HEK293 (cell line): ENCODE measurements around the gene TRAF1.

Source experiments
- CTCF ChIA-PET: fragments of 350-600 bp; formaldehyde crosslinking; extraction: SDS; loops from one replicate; lab custom pipeline; 2021; ENCODE audit warnings: antibody characterized with exemption; lab: Yijun Ruan, JAX
- POLR2A ChIA-PET: fragments of 300-600 bp; formaldehyde crosslinking; extraction: SDS; loops from one replicate; lab custom pipeline; 2020; ENCODE audit warnings: antibody characterized with exemption, inconsistent platforms; lab: Yijun Ruan, JAX
- H3K27ac ChIP-seq: fragments of 200-500 bp; sonication (Bioruptor generic); 2 replicates; pipeline ENCODE4 v1.5.1; 2014; ENCODE audit warnings: low read depth, low read length, control low read depth, inconsistent platforms; ENCODE audit errors: extremely low read depth
- H3K36me3 ChIP-seq, 2 experiments: fragments of 200-500 bp in 1 of 2; sonication (Bioruptor generic) in 1 of 2; 1 replicate in 1 of 2; 2 replicates in 1 of 2; pipeline ENCODE4 v1.5.1; 2014 to 2017; ENCODE audit warnings: inconsistent platforms in 2 of 2, low read length in 2 of 2; ENCODE audit not compliant: control insufficient read depth in 2 of 2, insufficient read depth in 1 of 2
- H3K4me1 ChIP-seq: fragments of 200-500 bp; sonication (Bioruptor generic); 2 replicates; pipeline ENCODE4 v1.5.1; 2014; ENCODE audit warnings: mild to moderate bottlenecking, low read length, inconsistent platforms; ENCODE audit not compliant: control insufficient read depth, insufficient read depth
- H3K4me3 ChIP-seq: 2 replicates; pipeline ENCODE4 v1.5.1; 2011; ENCODE audit warnings: low read depth, mild to moderate bottlenecking, control low read depth, low read length, moderate library complexity
- H3K9me3 ChIP-seq: fragments of 200-500 bp; sonication (Bioruptor generic); 2 replicates; pipeline ENCODE4 v1.5.1; 2014; ENCODE audit warnings: low read depth, low read length, inconsistent platforms; ENCODE audit not compliant: control insufficient read depth, insufficient read depth
- FEZF1 ChIP-seq: fragments of 450-650 bp; formaldehyde crosslinking; IDR thresholded peaks from 2 replicates; pipeline ENCODE4 v1.5.1; 2016; ENCODE audit warnings: missing biosample characterization, missing genetic modification characterization
- GFI1B ChIP-seq: fragments of 450-650 bp; formaldehyde crosslinking; IDR thresholded peaks from 2 replicates; pipeline ENCODE4 v1.5.1; 2016; ENCODE audit warnings: missing biosample characterization, missing genetic modification characterization
- KLF8 ChIP-seq: fragments of 450-650 bp; formaldehyde crosslinking; IDR thresholded peaks from 2 replicates; pipeline ENCODE4 v1.5.1; 2016; ENCODE audit warnings: missing biosample characterization, missing genetic modification characterization
- MYNN ChIP-seq: fragments of 450-650 bp; formaldehyde crosslinking; IDR thresholded peaks from 2 replicates; pipeline ENCODE4 v1.5.1; 2016; ENCODE audit warnings: missing biosample characterization, missing genetic modification characterization, borderline replicate concordance
- ZBTB17 ChIP-seq: fragments of 450-650 bp; formaldehyde crosslinking; IDR thresholded peaks from 2 replicates; pipeline ENCODE4 v1.5.1; 2016; ENCODE audit warnings: missing biosample characterization, missing genetic modification characterization
- ZFHX2 ChIP-seq: fragments of 450-650 bp; formaldehyde crosslinking; conservative IDR thresholded peaks from 2 replicates; pipeline ENCODE4 v1.5.1; 2016; ENCODE audit warnings: missing biosample characterization, missing genetic modification characterization
- ZIC2 ChIP-seq: fragments of 450-650 bp; formaldehyde crosslinking; IDR thresholded peaks from 2 replicates; pipeline ENCODE4 v1.5.1; 2016; ENCODE audit warnings: missing biosample characterization, missing genetic modification characterization
- ZNF155 ChIP-seq: fragments of 450-650 bp; formaldehyde crosslinking; IDR thresholded peaks from 2 replicates; pipeline ENCODE4 v1.5.1; 2016; ENCODE audit warnings: missing biosample characterization, missing genetic modification characterization
- ZNF335 ChIP-seq: fragments of 450-650 bp; formaldehyde crosslinking; conservative IDR thresholded peaks from 2 replicates; pipeline ENCODE4 v1.5.1; 2016; ENCODE audit warnings: missing biosample characterization, missing genetic modification characterization
- ZNF449 ChIP-seq: fragments of 450-650 bp; formaldehyde crosslinking; IDR thresholded peaks from 2 replicates; pipeline ENCODE4 v1.5.1; 2017; ENCODE audit warnings: missing biosample characterization, mild to moderate bottlenecking, missing genetic modification characterization, moderate library complexity
- ZNF473 ChIP-seq: fragments of 450-650 bp; formaldehyde crosslinking; IDR thresholded peaks from 2 replicates; pipeline ENCODE4 v1.5.1; 2017; ENCODE audit warnings: missing biosample characterization, missing genetic modification characterization
- ZNF830 ChIP-seq: fragments of 450-650 bp; IDR thresholded peaks from 2 replicates; pipeline ENCODE4 v1.5.0; 2018; ENCODE audit warnings: missing biosample characterization, missing genetic modification characterization, low read depth, mild to moderate bottlenecking, moderate library complexity
- TF ChIP-seq, protein P1 (sequence below): fragments of 450-650 bp; formaldehyde crosslinking; IDR thresholded peaks from 2 replicates; pipeline ENCODE4 v1.5.1; 2016; ENCODE audit warnings: missing biosample characterization, missing genetic modification characterization
- TF ChIP-seq, protein P2 (sequence below): fragments of 450-650 bp; formaldehyde crosslinking; conservative IDR thresholded peaks from 2 replicates; pipeline ENCODE4 v1.5.1; 2016; ENCODE audit warnings: low read depth, missing biosample characterization, missing genetic modification characterization

TRAF1 gene

DNA sequence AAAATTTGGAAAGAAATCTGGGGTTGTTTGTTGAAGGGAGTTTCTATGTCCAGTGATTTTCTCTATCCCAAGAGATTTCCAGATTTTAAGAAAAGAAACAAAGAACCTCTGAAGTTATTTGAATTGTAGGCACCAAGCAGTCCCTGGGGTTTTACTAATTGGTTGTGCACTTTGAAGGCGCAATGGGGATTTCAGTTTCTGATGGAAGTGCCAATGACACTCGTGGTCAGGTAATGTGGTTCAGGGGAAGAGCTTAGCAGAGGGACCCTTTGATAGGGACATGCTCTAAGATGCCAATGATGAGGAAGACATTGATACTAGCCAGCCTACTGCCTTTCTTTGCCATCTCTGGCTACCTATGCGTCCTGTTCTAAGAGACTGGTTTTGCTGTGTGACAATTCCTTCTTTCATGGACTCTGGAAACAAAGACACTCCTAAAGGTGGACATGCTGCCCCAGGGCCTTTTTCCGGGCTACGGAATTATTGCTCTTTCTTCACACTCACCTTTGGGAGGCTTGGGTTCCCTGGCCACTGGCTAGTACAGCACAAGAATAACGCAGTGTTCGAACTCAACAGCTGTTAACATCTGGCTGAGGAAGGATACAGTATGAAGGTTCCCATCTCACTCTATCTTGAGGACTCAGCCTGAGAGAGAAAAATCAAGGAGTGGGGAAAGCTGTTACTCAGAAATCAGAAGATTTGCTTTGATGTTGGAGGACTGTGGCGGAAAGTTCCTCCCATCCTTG is 6.9 kb upstream of the TRAF1 start:
- no peak for TF ChIP-seq ZNF473 (tag by site-specific recombination)
- no peak for TF ChIP-seq ZNF830 (tag by site-specific recombination)
- no peak for TF ChIP-seq ZNF155 (tag by site-specific recombination)
- TF ChIP-seq MYNN (tag by site-specific recombination) = no peak
- no peak for TF ChIP-seq GFI1B (tag by site-specific recombination)
- TF ChIP-seq, protein P1, sequence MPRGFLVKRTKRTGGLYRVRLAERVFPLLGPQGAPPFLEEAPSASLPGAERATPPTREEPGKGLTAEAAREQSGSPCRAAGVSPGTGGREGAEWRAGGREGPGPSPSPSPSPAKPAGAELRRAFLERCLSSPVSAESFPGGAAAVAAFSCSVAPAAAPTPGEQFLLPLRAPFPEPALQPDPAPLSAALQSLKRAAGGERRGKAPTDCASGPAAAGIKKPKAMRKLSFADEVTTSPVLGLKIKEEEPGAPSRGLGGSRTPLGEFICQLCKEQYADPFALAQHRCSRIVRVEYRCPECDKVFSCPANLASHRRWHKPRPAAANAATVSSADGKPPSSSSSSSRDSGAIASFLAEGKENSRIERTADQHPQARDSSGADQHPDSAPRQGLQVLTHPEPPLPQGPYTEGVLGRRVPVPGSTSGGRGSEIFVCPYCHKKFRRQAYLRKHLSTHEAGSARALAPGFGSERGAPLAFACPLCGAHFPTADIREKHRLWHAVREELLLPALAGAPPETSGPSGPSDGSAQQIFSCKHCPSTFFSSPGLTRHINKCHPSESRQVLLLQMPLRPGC = no peak
- Histone ChIP-seq H3K27ac (no peak overlapping the region), H3K4me1 (no peaks in the 10 kb centered on the region; the same call in 1 of the 2 replicates), H3K36me3 (no peaks in the 10 kb centered on the region), H3K9me3 (no peaks in the 10 kb centered on the region), H3K4me3 (no peak overlapping the region)
- ChIA-PET POLR2A (no interaction called here), CTCF (interaction anchor here (0.7 to 1.1 kb wide), 2 partner anchors 30 to 177 kb away, joined by 3 to 4 read pairs; no protein-coding TSS in a partner anchor)

DNA sequence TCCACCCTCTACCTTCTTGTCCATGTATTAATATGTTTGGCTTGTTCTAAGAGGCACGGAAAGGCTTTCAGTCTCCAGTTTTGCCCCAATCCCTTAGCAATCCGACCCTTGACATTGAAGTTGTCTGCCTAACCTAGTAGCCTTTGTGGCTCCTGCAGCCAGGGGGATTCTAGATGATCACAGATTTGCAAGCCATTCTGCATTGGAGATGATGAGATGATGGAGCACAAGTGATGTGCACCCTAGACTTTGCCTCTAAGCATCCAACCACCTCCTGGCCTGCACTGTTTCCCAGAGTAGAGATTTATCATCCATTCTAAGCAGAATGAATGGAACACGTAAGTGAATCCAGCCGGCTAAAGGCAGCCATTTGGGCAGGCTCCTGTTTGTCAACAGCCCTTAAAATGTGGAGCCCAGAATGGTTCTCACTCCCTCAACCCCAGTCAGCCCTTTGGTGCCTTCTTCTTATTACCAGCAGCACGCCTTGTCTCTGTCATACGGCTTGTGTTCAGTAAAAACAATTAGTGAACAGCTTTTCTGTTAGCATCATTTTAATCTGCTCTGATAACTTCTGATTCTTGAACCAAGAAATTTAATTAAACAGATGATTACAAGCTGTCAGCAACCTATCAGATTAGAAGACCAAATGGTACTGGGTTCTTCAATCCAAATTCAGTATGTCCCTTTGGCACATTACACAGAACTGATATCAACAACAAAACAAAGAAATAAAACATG is 5.7 kb upstream of the TRAF1 start:
- no peaks in the 10 kb centered on the region for H3K36me3 ChIP-seq
- TF ChIP-seq ZBTB17 (tag by site-specific recombination) (peak; percentile 79), ZIC2 (tag by site-specific recombination) (no peak)
- H3K4me1 ChIP-seq = no peaks in the 10 kb centered on the region; the same call in 1 of the 2 replicates
- ChIA-PET CTCF (interaction anchor here (0.7 to 1.1 kb wide), 2 partner anchors 49 to 176 kb away, joined by 3 to 5 read pairs; no protein-coding TSS in a partner anchor), POLR2A (interaction anchor here (0.6 kb wide), 1 partner anchor 147 kb away, joined by 6 read pairs; no protein-coding TSS in a partner anchor)
- no peaks in the 10 kb centered on the region for H3K9me3 ChIP-seq
- no peak overlapping the region for H3K4me3 ChIP-seq
- no peak overlapping the region for H3K27ac ChIP-seq

DNA sequence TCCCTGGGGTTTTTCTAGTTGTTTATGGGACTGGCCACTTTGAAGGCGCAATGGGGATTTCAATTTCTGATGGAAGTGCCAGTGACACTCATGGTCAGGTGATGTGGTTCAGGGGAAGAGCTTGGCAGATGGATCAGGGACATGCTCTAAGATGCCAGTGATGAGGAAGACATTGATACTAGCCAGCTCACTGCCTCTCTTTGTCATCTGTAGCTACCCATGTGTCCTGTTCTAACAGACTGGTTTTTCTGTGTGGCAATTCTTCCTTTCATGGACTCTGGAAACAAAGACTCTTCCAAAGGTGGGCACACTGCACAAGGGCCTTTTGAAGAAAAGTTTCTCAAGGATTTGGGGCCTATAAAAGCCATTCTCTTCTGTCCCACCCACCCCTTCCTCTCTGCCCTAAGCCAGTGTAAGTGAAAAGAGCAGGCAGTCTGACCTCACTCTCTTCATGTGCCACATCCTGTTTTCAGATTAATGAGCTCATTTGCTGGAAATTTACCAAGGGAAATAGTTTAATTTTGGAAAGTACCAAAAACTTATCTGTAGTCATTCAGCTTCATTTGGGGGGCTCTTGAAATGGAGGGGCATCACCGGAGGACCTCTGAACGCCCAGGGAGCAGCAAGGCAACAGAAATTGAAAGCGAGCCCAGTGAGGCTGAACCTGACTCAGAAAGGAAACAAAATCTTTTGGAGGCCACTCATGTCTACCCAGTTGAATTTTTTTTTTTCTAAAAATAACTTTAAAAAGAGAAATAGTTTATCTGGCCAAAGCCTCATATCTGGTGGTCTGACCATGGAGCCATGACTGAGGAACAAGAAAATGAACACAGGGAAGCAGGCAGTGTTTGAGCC is 4.9 kb upstream of the TRAF1 start:
- Histone ChIP-seq H3K36me3 (no peaks in the 10 kb centered on the region), H3K9me3 (no peaks in the 10 kb centered on the region), H3K27ac (no peak overlapping the region), H3K4me1 (no peaks in the 10 kb centered on the region; the same call in 1 of the 2 replicates), H3K4me3 (no peak overlapping the region)
- ChIA-PET CTCF (interaction anchor here (1.1 kb wide), 1 partner anchor 175 kb away, joined by 5 read pairs; no protein-coding TSS in a partner anchor), POLR2A (interaction anchor here (0.6 kb wide), 1 partner anchor 146 kb away, joined by 6 read pairs; no protein-coding TSS in a partner anchor)
- 0 out of 2 replicates have a peak, but pooled peaks have one; percentile 8 for TF ChIP-seq ZFHX2
- no peak for TF ChIP-seq ZNF449 (tag by site-specific recombination)
- TF ChIP-seq ZNF335 (tag by site-specific recombination) = peak; percentile 66
- no peak for TF ChIP-seq KLF8 (tag by site-specific recombination)
- TF ChIP-seq, protein P2, sequence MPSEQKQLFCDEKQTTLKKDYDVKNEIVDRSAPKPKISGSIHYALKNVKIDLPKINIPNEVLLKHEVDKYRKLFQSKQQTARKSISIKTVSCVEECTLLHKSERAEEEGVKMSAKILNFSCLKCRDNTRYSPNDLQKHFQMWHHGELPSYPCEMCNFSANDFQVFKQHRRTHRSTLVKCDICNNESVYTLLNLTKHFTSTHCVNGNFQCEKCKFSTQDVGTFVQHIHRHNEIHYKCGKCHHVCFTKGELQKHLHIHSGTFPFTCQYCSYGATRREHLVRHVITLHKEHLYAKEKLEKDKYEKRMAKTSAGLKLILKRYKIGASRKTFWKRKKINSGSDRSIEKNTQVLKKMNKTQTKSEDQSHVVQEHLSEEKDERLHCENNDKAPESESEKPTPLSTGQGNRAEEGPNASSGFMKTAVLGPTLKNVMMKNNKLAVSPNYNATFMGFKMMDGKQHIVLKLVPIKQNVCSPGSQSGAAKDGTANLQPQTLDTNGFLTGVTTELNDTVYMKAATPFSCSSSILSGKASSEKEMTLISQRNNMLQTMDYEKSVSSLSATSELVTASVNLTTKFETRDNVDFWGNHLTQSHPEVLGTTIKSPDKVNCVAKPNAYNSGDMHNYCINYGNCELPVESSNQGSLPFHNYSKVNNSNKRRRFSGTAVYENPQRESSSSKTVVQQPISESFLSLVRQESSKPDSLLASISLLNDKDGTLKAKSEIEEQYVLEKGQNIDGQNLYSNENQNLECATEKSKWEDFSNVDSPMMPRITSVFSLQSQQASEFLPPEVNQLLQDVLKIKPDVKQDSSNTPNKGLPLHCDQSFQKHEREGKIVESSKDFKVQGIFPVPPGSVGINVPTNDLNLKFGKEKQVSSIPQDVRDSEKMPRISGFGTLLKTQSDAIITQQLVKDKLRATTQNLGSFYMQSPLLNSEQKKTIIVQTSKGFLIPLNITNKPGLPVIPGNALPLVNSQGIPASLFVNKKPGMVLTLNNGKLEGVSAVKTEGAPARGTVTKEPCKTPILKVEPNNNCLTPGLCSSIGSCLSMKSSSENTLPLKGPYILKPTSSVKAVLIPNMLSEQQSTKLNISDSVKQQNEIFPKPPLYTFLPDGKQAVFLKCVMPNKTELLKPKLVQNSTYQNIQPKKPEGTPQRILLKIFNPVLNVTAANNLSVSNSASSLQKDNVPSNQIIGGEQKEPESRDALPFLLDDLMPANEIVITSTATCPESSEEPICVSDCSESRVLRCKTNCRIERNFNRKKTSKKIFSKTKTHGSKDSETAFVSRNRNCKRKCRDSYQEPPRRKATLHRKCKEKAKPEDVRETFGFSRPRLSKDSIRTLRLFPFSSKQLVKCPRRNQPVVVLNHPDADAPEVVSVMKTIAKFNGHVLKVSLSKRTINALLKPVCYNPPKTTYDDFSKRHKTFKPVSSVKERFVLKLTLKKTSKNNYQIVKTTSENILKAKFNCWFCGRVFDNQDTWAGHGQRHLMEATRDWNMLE = no peak
- TF ChIP-seq FEZF1 (tag by site-specific recombination) = peak; percentile 38; the same call in 1 of the 2 replicates
